NCI-H82 treated with DMSO at 0.1 percent for 48 hours (cell line): ENCODE results near the gene MET.

ENCODE experiments used
- DNase-seq: peaks from one replicate; lab custom pipeline; 2025; ENCODE audit not compliant: unreplicated experiment; lab: John Stamatoyannopoulos, UW

MET gene

GRCh38 chr7:116843378-116843777, 171.4 kb downstream of the MET start:
- no peak for DNase-seq
